Activated CD4-positive, alpha-beta T cell treated with anti-CD3 and anti-CD28 coated beads, Interleukin-2, amount 10 ng/mL, durations not matched to agents 7 days and 5 days (primary cell): ENCODE data around the gene PRKAR2A. TPM values are rescaled to one million over a fixed set of nuclear protein-coding genes. Genes with fewer than 3 reads are reported as not detected.
A peak's percentile ranks its signal among the peaks of the same experiment; 100 is the strongest.
"Not testable (repeated sequence)": the region's sequence is repeated elsewhere in the genome, so short reads cannot be mapped to it uniquely, and the experiment has no call there.

ENCODE experiments used
- CTCF ChIA-PET: fragments of 350-600 bp; sonication (Branson Sonifier 250); formaldehyde crosslinking; loops from one replicate; lab custom pipeline; 2021; ENCODE audit warnings: antibody characterized with exemption; lab: Charles Lee
- POLR2A ChIA-PET: fragments of 350-600 bp; sonication (Branson Sonifier 250); formaldehyde crosslinking; loops from one replicate; lab custom pipeline; 2021; ENCODE audit warnings: antibody characterized with exemption; lab: Charles Lee
- DNase-seq: peaks from one replicate; pipeline ENCODE4 v3.0.0-alpha.2; 2020
- H3K27ac Mint-ChIP-seq: one replicate; pipeline ENCODE4 v1.8.0; 2021; ENCODE audit warnings: mild to moderate bottlenecking, moderate library complexity, mixed read lengths
- H3K27me3 Mint-ChIP-seq: one replicate; pipeline ENCODE4 v1.8.0; 2021; ENCODE audit warnings: mixed read lengths
- H3K36me3 Mint-ChIP-seq: one replicate; pipeline ENCODE4 v1.8.0; 2021; ENCODE audit warnings: low read depth, mixed read lengths
- H3K4me1 Mint-ChIP-seq: one replicate; pipeline ENCODE4 v1.8.0; 2021; ENCODE audit warnings: mixed read lengths
- H3K4me3 Mint-ChIP-seq: one replicate; pipeline ENCODE4 v1.8.0; 2021; ENCODE audit warnings: mild to moderate bottlenecking, moderate library complexity, mixed read lengths
- H3K9me3 Mint-ChIP-seq: one replicate; pipeline ENCODE4 v1.8.0; 2021; ENCODE audit warnings: mixed read lengths
- total RNA-seq, 2 experiments: library from RNA; stranded (reverse); gene quantifications; one replicate each; pipeline ENCODE4 v1.2.3, GENCODE V29; 2021

PRKAR2A gene
- total RNA-seq, 2 experiments from 2014 or later, result 26.4 to 27.2 TPM

- CTCF ChIA-PET, result interaction anchor here (0.5 kb wide), 1 partner anchor 131 kb away, joined by 3 read pairs; no protein-coding TSS in a partner anchor
- Mint-ChIP-seq H3K9me3 (no peaks in the 10 kb centered on the region), H3K4me3 (no peak overlapping the region), H3K36me3 (peaks cover 16% of the 10 kb centered on the region), H3K27ac (no peak overlapping the region), H3K27me3 (no peaks in the 10 kb centered on the region), H3K4me1 (peaks cover 18% of the 10 kb centered on the region)
- POLR2A ChIA-PET, result no interaction called here
- no peak for DNase-seq
Measured at GRCh38 chr3:48789665-48790064, 58.0 kb downstream of the PRKAR2A start.

- H3K36me3 Mint-ChIP-seq, result peaks cover 16% of the 10 kb centered on the region
- POLR2A ChIA-PET, result no interaction called here
- no peaks in the 10 kb centered on the region for H3K27me3 Mint-ChIP-seq
- CTCF ChIA-PET, result interaction anchor here (0.5 to 0.7 kb wide), 2 partner anchors 44 to 620 kb away, joined by 3 read pairs; no protein-coding TSS in a partner anchor
- DNase-seq, result peak; percentile 7
- no peaks in the 10 kb centered on the region for H3K9me3 Mint-ChIP-seq
- no peak overlapping the region for H3K4me3 Mint-ChIP-seq
- H3K4me1 Mint-ChIP-seq, result peaks cover 18% of the 10 kb centered on the region
- H3K27ac Mint-ChIP-seq, result no peak overlapping the region
Measured at GRCh38 chr3:48788544-48789162, 59.0 kb downstream of the PRKAR2A start.

- Mint-ChIP-seq H3K4me1 (peaks cover 13% of the 10 kb centered on the region), H3K27me3 (no peaks in the 10 kb centered on the region), H3K27ac (no peak overlapping the region), H3K4me3 (no peak overlapping the region), H3K9me3 (no peaks in the 10 kb centered on the region), H3K36me3 (peaks cover 18% of the 10 kb centered on the region)
- DNase-seq, result no peak
- POLR2A ChIA-PET, result no interaction called here
- CTCF ChIA-PET, result interaction anchor here (0.6 to 2.9 kb wide), 3 partner anchors 14 to 338 kb away, joined by 4 to 12 read pairs (median 5); no protein-coding TSS in a partner anchor
Measured at GRCh38 chr3:48784426-48785120, 63.1 kb downstream of the PRKAR2A start.

- ChIA-PET POLR2A (no interaction called here), CTCF (interaction anchor here (2.9 kb wide), 1 partner anchor 13 kb away, joined by 12 read pairs; no protein-coding TSS in a partner anchor)
- no peak overlapping the region for H3K4me3 Mint-ChIP-seq
- H3K4me1 Mint-ChIP-seq, result peaks cover 6% of the 10 kb centered on the region
- peaks cover 12% of the 10 kb centered on the region for H3K36me3 Mint-ChIP-seq
- H3K27ac Mint-ChIP-seq, result no peak overlapping the region
- no peaks in the 10 kb centered on the region for H3K27me3 Mint-ChIP-seq
- H3K9me3 Mint-ChIP-seq, result no peaks in the 10 kb centered on the region
- DNase-seq, result no peak
Measured at GRCh38 chr3:48783304-48783703, 64.4 kb downstream of the PRKAR2A start.

- POLR2A ChIA-PET, result no interaction called here
- CTCF ChIA-PET, result interaction anchor here (1.8 to 2.9 kb wide), 2 partner anchors 12 to 42 kb away, joined by 5 to 12 read pairs; no protein-coding TSS in a partner anchor
- no peak overlapping the region for H3K27ac Mint-ChIP-seq
- no peak for DNase-seq
- peaks cover 2% of the 10 kb centered on the region for H3K4me1 Mint-ChIP-seq
- H3K4me3 Mint-ChIP-seq, result no peak overlapping the region
- H3K27me3 Mint-ChIP-seq, result no peaks in the 10 kb centered on the region
- H3K9me3 Mint-ChIP-seq, result no peaks in the 10 kb centered on the region
- H3K36me3 Mint-ChIP-seq, result peaks cover 11% of the 10 kb centered on the region
Measured at GRCh38 chr3:48782046-48782445, 65.6 kb downstream of the PRKAR2A start.

- H3K4me3 Mint-ChIP-seq, H3K9me3 Mint-ChIP-seq, H3K36me3 Mint-ChIP-seq, DNase-seq, H3K27ac Mint-ChIP-seq, POLR2A ChIA-PET, H3K4me1 Mint-ChIP-seq, H3K27me3 Mint-ChIP-seq: not testable (repeated sequence)
- CTCF ChIA-PET, result interaction anchor here (0.6 kb wide), 1 partner anchor 45 kb away, joined by 3 read pairs; no protein-coding TSS in a partner anchor
Measured at GRCh38 chr3:48778565-48778964, 69.1 kb downstream of the PRKAR2A start.

- Mint-ChIP-seq H3K27ac (no peak overlapping the region), H3K27me3 (no peaks in the 10 kb centered on the region), H3K36me3 (peaks cover 4% of the 10 kb centered on the region), H3K9me3 (no peaks in the 10 kb centered on the region), H3K4me1 (no peaks in the 10 kb centered on the region), H3K4me3 (no peak overlapping the region)
- CTCF ChIA-PET, result interaction anchor here (1.1 kb wide), 1 partner anchor 37 kb away, joined by 3 read pairs; no protein-coding TSS in a partner anchor
- no peak for DNase-seq
- POLR2A ChIA-PET, result no interaction called here
Measured at GRCh38 chr3:48776854-48777253, 70.8 kb downstream of the PRKAR2A start.

- no peak overlapping the region for H3K4me3 Mint-ChIP-seq
- H3K9me3 Mint-ChIP-seq, result no peaks in the 10 kb centered on the region
- ChIA-PET CTCF (interaction anchor here (0.6 to 2.5 kb wide), 3 partner anchors 11 to 153 kb away, joined by 3 to 12 read pairs (median 3); no protein-coding TSS in a partner anchor), POLR2A (no interaction called here)
- DNase-seq, result no peak
- peaks cover 16% of the 10 kb centered on the region for H3K36me3 Mint-ChIP-seq
- no peaks in the 10 kb centered on the region for H3K27me3 Mint-ChIP-seq
- H3K27ac Mint-ChIP-seq, result no peak overlapping the region
- no peaks in the 10 kb centered on the region for H3K4me1 Mint-ChIP-seq
Measured at GRCh38 chr3:48770192-48770502, 77.5 kb downstream of the PRKAR2A start.

- Mint-ChIP-seq H3K9me3 (no peaks in the 10 kb centered on the region), H3K27ac (no peak overlapping the region), H3K27me3 (no peaks in the 10 kb centered on the region), H3K4me1 (no peaks in the 10 kb centered on the region), H3K36me3 (peaks cover 8% of the 10 kb centered on the region), H3K4me3 (no peak overlapping the region)
- DNase-seq, result no peak
- ChIA-PET POLR2A (interaction anchor here (0.6 kb wide), 1 partner anchor 72 kb away, joined by 3 read pairs; no protein-coding TSS in a partner anchor), CTCF (interaction anchor here (1.1 to 1.5 kb wide), 2 partner anchors 9 to 25 kb away, joined by 3 to 4 read pairs; no protein-coding TSS in a partner anchor)
Measured at GRCh38 chr3:48765376-48765775, 82.3 kb downstream of the PRKAR2A start.

GRCh38 chr3:48762816-48763215, 84.9 kb downstream of the PRKAR2A start:
- DNase-seq, result no peak
- no peaks in the 10 kb centered on the region for H3K9me3 Mint-ChIP-seq
- no peaks in the 10 kb centered on the region for H3K4me1 Mint-ChIP-seq
- ChIA-PET POLR2A (no interaction called here), CTCF (no interaction called here)
- peaks cover 12% of the 10 kb centered on the region for H3K36me3 Mint-ChIP-seq
- H3K27me3 Mint-ChIP-seq, result no peaks in the 10 kb centered on the region
- no peak overlapping the region for H3K27ac Mint-ChIP-seq
- no peak overlapping the region for H3K4me3 Mint-ChIP-seq

GRCh38 chr3:48759991-48760540, 87.6 kb downstream of the PRKAR2A start:
- H3K4me1 Mint-ChIP-seq, POLR2A ChIA-PET, H3K27ac Mint-ChIP-seq, DNase-seq, H3K27me3 Mint-ChIP-seq, H3K9me3 Mint-ChIP-seq, H3K36me3 Mint-ChIP-seq, H3K4me3 Mint-ChIP-seq: not testable (repeated sequence)
- CTCF ChIA-PET, result interaction anchor here (0.6 to 1.1 kb wide), 4 partner anchors 12 to 1277 kb away, joined by 3 read pairs; no protein-coding TSS in a partner anchor

GRCh38 chr3:48759531-48759930, 88.1 kb downstream of the PRKAR2A start:
- DNase-seq, H3K4me1 Mint-ChIP-seq, H3K27me3 Mint-ChIP-seq, POLR2A ChIA-PET, H3K36me3 Mint-ChIP-seq, H3K27ac Mint-ChIP-seq, H3K4me3 Mint-ChIP-seq, H3K9me3 Mint-ChIP-seq: not testable (repeated sequence)
- CTCF ChIA-PET, result interaction anchor here (1.1 kb wide), 1 partner anchor 20 kb away, joined by 3 read pairs; no protein-coding TSS in a partner anchor

- POLR2A ChIA-PET, result no interaction called here
- H3K9me3 Mint-ChIP-seq, result no peaks in the 10 kb centered on the region
- CTCF ChIA-PET, result interaction anchor here (1.1 kb wide), 1 partner anchor 19 kb away, joined by 3 read pairs; no protein-coding TSS in a partner anchor
- no peak for DNase-seq
- H3K36me3 Mint-ChIP-seq, result peaks cover 6% of the 10 kb centered on the region
- H3K4me3 Mint-ChIP-seq, result no peak overlapping the region
- no peaks in the 10 kb centered on the region for H3K27me3 Mint-ChIP-seq
- no peak overlapping the region for H3K27ac Mint-ChIP-seq
- no peaks in the 10 kb centered on the region for H3K4me1 Mint-ChIP-seq
Measured at GRCh38 chr3:48759071-48759470, 88.6 kb downstream of the PRKAR2A start.
